KOPT-K1 (cell line): Measurements from ENCODE around the gene SST.
"Not testable (repeated sequence)": the region's sequence is repeated elsewhere in the genome, so short reads cannot be mapped to it uniquely, and the experiment has no call there.

Experiments
- H3K27ac ChIP-seq: fragments of 200-600 bp; sonication (generic); 2 replicates; pipeline ENCODE4 v1.5.1; 2016; ENCODE audit warnings: antibody characterized with exemption, mild to moderate bottlenecking, low read depth, low read length; ENCODE audit not compliant: poor library complexity, severe bottlenecking
- H3K36me3 ChIP-seq: fragments of 200-600 bp; sonication (generic); 2 replicates; pipeline ENCODE4 v1.5.1; 2017; ENCODE audit warnings: antibody characterized with exemption, mild to moderate bottlenecking, low read length, moderate library complexity; ENCODE audit not compliant: insufficient read depth
- H3K9me3 ChIP-seq: fragments of 200-600 bp; sonication (generic); 2 replicates; pipeline ENCODE4 v1.5.1; 2017; ENCODE audit warnings: antibody characterized with exemption, low read length, mild to moderate bottlenecking; ENCODE audit not compliant: insufficient read depth, poor library complexity, severe bottlenecking

SST gene

GRCh38 chr3:187695449-187695848, 25.3 kb upstream of the SST start:
- Histone ChIP-seq H3K27ac (no peak overlapping the region), H3K36me3 (no peaks in the 10 kb centered on the region), H3K9me3 (no peaks in the 10 kb centered on the region)

DNA sequence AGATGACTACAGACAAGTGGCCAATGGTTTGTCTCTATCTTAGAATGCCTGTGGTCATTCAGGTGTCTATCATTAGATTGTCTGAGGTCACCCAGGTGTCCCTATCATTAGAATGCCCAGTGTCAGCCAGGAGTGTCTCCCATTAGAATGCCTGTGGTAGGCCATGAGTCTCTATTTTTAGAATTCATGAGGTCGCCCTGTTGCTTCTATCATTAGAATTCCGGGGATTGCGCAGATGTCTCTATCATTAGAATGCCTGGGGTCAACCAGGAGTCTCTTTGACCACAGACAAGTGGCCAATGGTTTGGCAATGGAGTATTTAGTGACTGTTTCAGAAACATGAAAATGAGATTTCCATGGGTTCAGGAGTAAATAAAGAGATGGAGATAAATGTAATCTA, 24.6 kb upstream of the SST start:
- Histone ChIP-seq H3K27ac (no peak overlapping the region), H3K36me3 (no peaks in the 10 kb centered on the region), H3K9me3 (no peaks in the 10 kb centered on the region)

- Histone ChIP-seq H3K27ac (no peak overlapping the region), H3K36me3 (no peaks in the 10 kb centered on the region), H3K9me3 (no peaks in the 10 kb centered on the region)
Measured at GRCh38 chr3:187693431-187693830, 23.2 kb upstream of the SST start.

DNA sequence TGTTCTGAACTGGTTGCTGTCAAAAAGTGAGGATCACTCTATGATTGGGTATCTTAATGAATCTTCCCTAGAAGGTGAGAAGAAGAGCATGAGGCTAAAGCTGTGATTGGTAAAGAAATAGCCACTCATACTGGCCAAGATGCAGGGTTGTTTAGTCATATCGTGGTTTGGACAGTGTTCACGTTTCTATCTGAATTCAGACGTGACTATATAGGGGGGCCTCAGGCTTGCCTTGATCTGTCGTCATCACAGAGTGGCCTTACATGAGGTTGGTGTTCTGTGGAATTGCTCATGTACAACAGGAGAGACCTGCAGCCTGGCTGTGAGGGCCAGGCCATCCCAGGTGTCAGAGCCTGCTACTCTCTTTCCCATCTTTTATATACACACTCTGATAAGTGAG, 19.8 kb upstream of the SST start:
- H3K27ac ChIP-seq = no peak overlapping the region
- no peaks in the 10 kb centered on the region for H3K36me3 ChIP-seq
- H3K9me3 ChIP-seq = peaks cover 14% of the 10 kb centered on the region

DNA sequence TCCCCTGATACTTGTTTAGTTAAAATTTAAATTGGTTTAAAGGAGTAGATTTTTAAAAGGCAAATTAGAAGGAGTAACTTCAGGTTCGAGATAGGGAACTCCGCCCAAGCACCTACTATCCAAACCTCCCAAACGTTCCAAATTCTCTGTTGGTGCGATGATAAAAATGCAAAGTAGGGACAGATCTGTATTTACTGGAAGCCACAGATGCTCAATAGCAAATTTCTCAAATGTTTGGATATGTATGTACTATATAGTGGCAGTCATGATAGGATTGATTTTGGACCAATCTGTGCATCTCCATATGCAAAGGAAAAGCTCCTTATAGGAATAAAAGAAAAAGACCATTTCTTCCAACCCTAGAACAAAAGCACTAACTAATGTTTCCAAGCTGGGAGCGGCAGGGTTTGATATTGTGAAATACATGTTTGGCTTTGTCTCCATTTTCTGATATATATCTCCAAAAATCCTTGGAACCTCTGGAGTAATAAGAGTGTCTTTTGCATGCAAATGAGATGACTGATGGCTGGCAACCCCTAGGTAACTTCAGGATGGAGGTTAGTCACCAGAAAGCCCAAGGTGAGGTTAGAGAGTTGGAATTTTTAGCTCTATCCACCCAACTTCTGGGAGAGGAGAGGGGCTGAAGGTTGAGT, 16.6 kb upstream of the SST start:
- H3K36me3 ChIP-seq = no peaks in the 10 kb centered on the region
- no peak overlapping the region for H3K27ac ChIP-seq
- H3K9me3 ChIP-seq = peaks cover 14% of the 10 kb centered on the region

GRCh38 chr3:187685948-187686347, 15.8 kb upstream of the SST start:
- no peak overlapping the region for H3K27ac ChIP-seq
- H3K9me3 ChIP-seq = peaks cover 14% of the 10 kb centered on the region
- no peaks in the 10 kb centered on the region for H3K36me3 ChIP-seq

- no peaks in the 10 kb centered on the region for H3K36me3 ChIP-seq
- no peak overlapping the region for H3K27ac ChIP-seq
- peaks cover 14% of the 10 kb centered on the region for H3K9me3 ChIP-seq
Measured at GRCh38 chr3:187684880-187685279, 14.7 kb upstream of the SST start.

GRCh38 chr3:187684444-187684843, 14.2 kb upstream of the SST start:
- Histone ChIP-seq H3K9me3 (peaks cover 14% of the 10 kb centered on the region), H3K36me3 (no peaks in the 10 kb centered on the region), H3K27ac (no peak overlapping the region)

- H3K36me3 ChIP-seq, H3K27ac ChIP-seq: not testable (repeated sequence)
- H3K9me3 ChIP-seq = peaks cover 12% of the 10 kb centered on the region
Measured at GRCh38 chr3:187681756-187682155, 11.6 kb upstream of the SST start.

GRCh38 chr3:187679638-187680396, 9.6 kb upstream of the SST start:
- Histone ChIP-seq H3K27ac (no peak overlapping the region), H3K36me3 (no peaks in the 10 kb centered on the region), H3K9me3 (no peaks in the 10 kb centered on the region)

GRCh38 chr3:187678726-187679268, 8.6 kb upstream of the SST start:
- no peak overlapping the region for H3K27ac ChIP-seq
- H3K36me3 ChIP-seq = no peaks in the 10 kb centered on the region
- no peaks in the 10 kb centered on the region for H3K9me3 ChIP-seq

GRCh38 chr3:187677604-187678003, 7.4 kb upstream of the SST start:
- H3K27ac ChIP-seq = no peak overlapping the region
- no peaks in the 10 kb centered on the region for H3K36me3 ChIP-seq
- no peaks in the 10 kb centered on the region for H3K9me3 ChIP-seq

GRCh38 chr3:187673012-187673411, 2.8 kb upstream of the SST start:
- Histone ChIP-seq H3K36me3 (no peaks in the 10 kb centered on the region), H3K9me3 (no peaks in the 10 kb centered on the region)

DNA sequence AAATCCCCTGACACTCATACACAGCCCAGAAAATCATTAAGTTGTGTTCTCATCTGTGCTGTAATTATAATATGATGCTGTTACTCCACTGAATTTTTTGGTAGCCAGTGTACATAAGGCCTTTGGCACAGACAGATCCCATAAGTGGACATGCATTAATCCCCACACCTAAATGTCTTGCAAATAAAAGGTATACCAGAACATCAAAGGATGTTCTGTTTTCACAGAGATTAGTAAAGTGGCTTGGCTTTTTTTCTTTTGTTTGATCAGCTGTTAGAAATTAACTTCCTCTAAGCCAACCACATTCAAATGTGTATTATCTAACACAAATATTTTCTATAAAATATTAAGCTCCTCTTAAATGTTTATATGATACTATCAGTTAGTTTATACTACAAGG, 2.7 kb downstream of the SST start:
- Histone ChIP-seq H3K27ac (no peak overlapping the region), H3K36me3 (no peaks in the 10 kb centered on the region), H3K9me3 (no peaks in the 10 kb centered on the region)

More at GRCh38 chr3:187673012-187673411, 2.8 kb upstream of the SST start:
- H3K27ac ChIP-seq = no peak overlapping the region

GRCh38 chr3:187665764-187666402, 4.3 kb downstream of the SST start:
- Histone ChIP-seq H3K9me3 (no peaks in the 10 kb centered on the region), H3K36me3 (no peaks in the 10 kb centered on the region), H3K27ac (no peak overlapping the region)
